ENCODE results near the gene TMEM138. TPM values are rescaled to one million over a fixed set of nuclear protein-coding genes. Genes with fewer than 3 reads are reported as not detected.

The TMEM138 gene
- total RNA-seq, 4 donors from 2014 or later, result 14.6 to 28.1 (median 20.7) TPM

DNA sequence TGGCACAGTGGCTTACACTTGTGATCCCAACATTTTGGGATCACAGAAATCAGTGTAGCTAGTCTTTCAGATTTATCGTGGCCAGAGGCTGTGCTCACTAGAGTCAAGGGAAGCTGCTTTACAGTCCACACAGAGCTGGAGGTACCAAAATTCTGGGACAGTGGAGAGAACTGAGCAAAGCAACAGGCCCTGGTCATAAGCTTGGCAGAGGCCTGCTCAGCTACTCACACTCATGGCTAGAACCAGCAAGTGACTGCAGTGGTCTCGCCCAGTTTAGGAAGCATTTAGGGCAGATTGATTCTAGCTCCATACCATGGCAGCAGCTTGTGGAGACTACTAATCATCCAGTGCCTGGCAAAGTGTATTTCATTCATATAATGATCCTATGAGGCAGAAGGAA lies 39.0 kb downstream of the TMEM138 start:
- Histone ChIP-seq H3K4me1 (no peaks in the 10 kb centered on the region), H3K4me3 (no peak overlapping the region), H3K27me3 (no peaks in the 10 kb centered on the region), H3K27ac (no peak overlapping the region), H3K36me3 (peaks cover 0 to 97% (median 38%) of the 10 kb centered on the region in 3 donors), H3K9me3 (no peaks in the 10 kb centered on the region)
- no peak for DNase-seq
- intact Hi-C loops (cut with DNase I), result no loop called here
- WGBS, 2 donors, result 89 to 100% methylated on average over 2 of the region's 2 CpGs
- TF ChIP-seq POLR2A (IDR thresholded peaks at IDR 0.05), result no peak
- TF ChIP-seq, protein P1, sequence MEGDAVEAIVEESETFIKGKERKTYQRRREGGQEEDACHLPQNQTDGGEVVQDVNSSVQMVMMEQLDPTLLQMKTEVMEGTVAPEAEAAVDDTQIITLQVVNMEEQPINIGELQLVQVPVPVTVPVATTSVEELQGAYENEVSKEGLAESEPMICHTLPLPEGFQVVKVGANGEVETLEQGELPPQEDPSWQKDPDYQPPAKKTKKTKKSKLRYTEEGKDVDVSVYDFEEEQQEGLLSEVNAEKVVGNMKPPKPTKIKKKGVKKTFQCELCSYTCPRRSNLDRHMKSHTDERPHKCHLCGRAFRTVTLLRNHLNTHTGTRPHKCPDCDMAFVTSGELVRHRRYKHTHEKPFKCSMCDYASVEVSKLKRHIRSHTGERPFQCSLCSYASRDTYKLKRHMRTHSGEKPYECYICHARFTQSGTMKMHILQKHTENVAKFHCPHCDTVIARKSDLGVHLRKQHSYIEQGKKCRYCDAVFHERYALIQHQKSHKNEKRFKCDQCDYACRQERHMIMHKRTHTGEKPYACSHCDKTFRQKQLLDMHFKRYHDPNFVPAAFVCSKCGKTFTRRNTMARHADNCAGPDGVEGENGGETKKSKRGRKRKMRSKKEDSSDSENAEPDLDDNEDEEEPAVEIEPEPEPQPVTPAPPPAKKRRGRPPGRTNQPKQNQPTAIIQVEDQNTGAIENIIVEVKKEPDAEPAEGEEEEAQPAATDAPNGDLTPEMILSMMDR (IDR thresholded peaks at IDR 0.05), result no peak

DNA sequence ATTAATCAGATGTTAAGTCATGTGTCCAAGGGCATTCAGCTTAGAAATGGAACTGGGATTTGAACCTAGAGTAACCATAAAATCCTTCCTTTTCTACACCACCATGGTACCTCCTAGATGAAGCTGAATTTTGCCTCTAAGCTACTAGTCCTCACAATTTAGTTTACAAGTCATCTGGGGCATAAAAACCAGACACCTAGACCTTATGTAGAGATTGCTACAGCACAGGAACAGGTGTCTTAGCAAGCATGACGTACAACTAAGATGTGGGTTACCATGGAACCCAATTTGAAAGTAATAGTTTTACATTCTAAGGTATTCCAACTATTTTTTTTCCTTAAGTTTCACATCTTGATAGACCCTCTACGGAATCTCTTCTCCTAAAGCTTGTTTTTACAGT lies 39.4 kb downstream of the TMEM138 start:
- Histone ChIP-seq H3K4me1 (no peaks in the 10 kb centered on the region), H3K36me3 (peaks cover under 1 to 97% (median 39%) of the 10 kb centered on the region in 3 donors), H3K4me3 (no peak overlapping the region), H3K27me3 (no peaks in the 10 kb centered on the region), H3K27ac (no peak overlapping the region), H3K9me3 (no peaks in the 10 kb centered on the region)
- WGBS, 2 donors, result 89 to 97% methylated on average over 2 of the region's 2 CpGs
- no peak for TF ChIP-seq POLR2A (IDR thresholded peaks at IDR 0.05)
- TF ChIP-seq, protein P1 (IDR thresholded peaks at IDR 0.05), result no peak
- intact Hi-C loops (cut with DNase I), result no loop called here
- DNase-seq, result no peak

DNA sequence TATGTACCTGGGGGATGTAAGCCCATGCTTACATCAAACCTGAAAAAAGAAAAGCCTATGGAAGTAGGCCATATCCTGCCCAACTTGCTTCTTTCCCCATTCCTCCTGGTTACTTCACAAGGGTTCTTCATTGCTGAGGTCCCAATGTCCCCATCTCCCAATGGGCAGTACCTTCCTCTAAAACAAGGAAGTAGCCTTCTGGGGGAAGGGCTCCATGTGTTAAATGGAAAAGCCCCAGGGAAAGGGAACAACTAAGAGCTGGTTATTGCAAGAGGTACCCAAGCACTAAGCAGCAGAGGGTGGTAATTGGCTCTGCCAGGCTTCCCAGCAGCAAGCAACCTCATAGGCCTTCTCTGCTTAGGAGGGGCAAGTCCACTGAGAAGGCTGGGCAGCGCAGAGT lies 41.5 kb downstream of the TMEM138 start:
- 100% methylated on average over 1 of the region's 1 CpG for WGBS, 2 donors
- H3K27ac ChIP-seq, result peak overlapping the region in 1 of 4 donors; percentile 22
- H3K27me3 ChIP-seq, result no peaks in the 10 kb centered on the region
- no peak for DNase-seq
- no peaks in the 10 kb centered on the region for H3K9me3 ChIP-seq
- H3K4me1 ChIP-seq, result no peaks in the 10 kb centered on the region
- peaks cover 13 to 97% (median 42%) of the 10 kb centered on the region in 3 donors for H3K36me3 ChIP-seq
- no peak for TF ChIP-seq POLR2A (IDR thresholded peaks at IDR 0.05)
- TF ChIP-seq, protein P1 (IDR thresholded peaks at IDR 0.05), result no peak
- intact Hi-C loops (cut with DNase I), result no loop called here
- no peak overlapping the region for H3K4me3 ChIP-seq

DNA sequence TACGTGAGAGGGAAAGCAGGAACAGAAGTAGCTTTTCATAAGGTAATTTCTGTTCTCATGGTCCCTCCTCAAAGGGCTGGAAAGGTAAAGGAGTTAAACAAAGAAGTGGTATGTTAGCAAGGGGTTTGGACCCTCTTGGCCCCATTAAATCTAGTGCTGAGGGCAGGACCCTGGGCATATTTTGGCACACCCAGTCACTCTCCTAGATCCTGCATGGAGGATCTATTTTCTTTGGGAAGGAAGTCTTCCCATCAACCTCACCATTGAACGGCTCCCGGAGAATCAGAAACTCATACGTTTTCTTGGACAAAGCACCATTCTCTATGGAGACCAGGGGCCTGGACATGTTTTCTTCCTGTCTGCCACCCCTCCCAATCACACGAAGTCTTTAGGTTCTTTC lies 41.9 kb downstream of the TMEM138 start:
- no peak overlapping the region for H3K4me3 ChIP-seq
- TF ChIP-seq, protein P1 (IDR thresholded peaks at IDR 0.05), result no peak
- no peak for TF ChIP-seq POLR2A (IDR thresholded peaks at IDR 0.05)
- peaks cover 18 to 97% (median 42%) of the 10 kb centered on the region in 3 donors for H3K36me3 ChIP-seq
- no peaks in the 10 kb centered on the region for H3K9me3 ChIP-seq
- DNase-seq, result no peak
- H3K27ac ChIP-seq, result peak overlapping the region in 1 of 4 donors; percentile 22
- intact Hi-C loops (cut with DNase I), result no loop called here
- 64 to 71% methylated on average over 4 to 5 of the region's 5 CpGs for WGBS, 2 donors
- H3K4me1 ChIP-seq, result no peaks in the 10 kb centered on the region
- no peaks in the 10 kb centered on the region for H3K27me3 ChIP-seq

DNA sequence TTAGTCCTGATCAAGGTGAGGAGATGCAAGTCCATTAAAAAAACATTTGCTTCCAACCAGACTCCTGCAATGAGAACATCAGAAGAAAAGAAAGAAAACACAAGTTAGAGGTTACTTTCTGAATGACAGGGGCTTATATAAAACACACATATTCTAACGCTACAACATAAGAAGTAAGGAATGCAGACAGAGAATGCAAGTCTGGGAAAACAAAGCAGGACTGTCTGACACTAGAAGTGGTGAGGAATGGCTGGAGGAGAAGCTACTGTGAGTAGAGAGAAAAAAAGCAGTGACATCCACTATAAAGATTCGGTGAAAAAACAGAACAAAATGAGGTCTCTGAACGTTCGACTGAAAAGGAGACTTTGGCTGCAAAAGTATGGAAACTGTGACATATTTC lies 42.5 kb downstream of the TMEM138 start:
- Histone ChIP-seq H3K9me3 (no peaks in the 10 kb centered on the region), H3K27ac (no peak overlapping the region), H3K4me3 (no peak overlapping the region), H3K36me3 (peaks cover 19 to 97% (median 46%) of the 10 kb centered on the region in 3 donors), H3K27me3 (no peaks in the 10 kb centered on the region), H3K4me1 (no peaks in the 10 kb centered on the region)
- 68 to 70% methylated on average over 4 of the region's 4 CpGs for WGBS, 2 donors
- TF ChIP-seq POLR2A (IDR thresholded peaks at IDR 0.05), result no peak
- TF ChIP-seq, protein P1 (IDR thresholded peaks at IDR 0.05), result no peak
- intact Hi-C loops (cut with DNase I), result no loop called here
- no peak for DNase-seq
